Measurements from ENCODE around the gene NRG4.
"Not testable (repeated sequence)": the region's sequence is repeated elsewhere in the genome, so short reads cannot be mapped to it uniquely, and the experiment has no call there.

NRG4 gene

GRCh38 chr15:76057332-76058000, 45.2 kb upstream of the NRG4 start:
- FAIRE-seq (peak; percentile 75), DNase-seq (ENCODE audit: insufficient read length, low spot score) (no peak)
- TF ChIP-seq, protein P1, sequence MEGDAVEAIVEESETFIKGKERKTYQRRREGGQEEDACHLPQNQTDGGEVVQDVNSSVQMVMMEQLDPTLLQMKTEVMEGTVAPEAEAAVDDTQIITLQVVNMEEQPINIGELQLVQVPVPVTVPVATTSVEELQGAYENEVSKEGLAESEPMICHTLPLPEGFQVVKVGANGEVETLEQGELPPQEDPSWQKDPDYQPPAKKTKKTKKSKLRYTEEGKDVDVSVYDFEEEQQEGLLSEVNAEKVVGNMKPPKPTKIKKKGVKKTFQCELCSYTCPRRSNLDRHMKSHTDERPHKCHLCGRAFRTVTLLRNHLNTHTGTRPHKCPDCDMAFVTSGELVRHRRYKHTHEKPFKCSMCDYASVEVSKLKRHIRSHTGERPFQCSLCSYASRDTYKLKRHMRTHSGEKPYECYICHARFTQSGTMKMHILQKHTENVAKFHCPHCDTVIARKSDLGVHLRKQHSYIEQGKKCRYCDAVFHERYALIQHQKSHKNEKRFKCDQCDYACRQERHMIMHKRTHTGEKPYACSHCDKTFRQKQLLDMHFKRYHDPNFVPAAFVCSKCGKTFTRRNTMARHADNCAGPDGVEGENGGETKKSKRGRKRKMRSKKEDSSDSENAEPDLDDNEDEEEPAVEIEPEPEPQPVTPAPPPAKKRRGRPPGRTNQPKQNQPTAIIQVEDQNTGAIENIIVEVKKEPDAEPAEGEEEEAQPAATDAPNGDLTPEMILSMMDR (IDR thresholded peaks at IDR 0.05; ENCODE audit: insufficient read depth, missing control alignments), result peak; percentile 63

- TF ChIP-seq, protein P1 (IDR thresholded peaks at IDR 0.05; ENCODE audit: insufficient read depth, missing control alignments), result no peak
- FAIRE-seq, result no peak
These were observed 44.7 kb upstream of the NRG4 start for GRCh38 chr15:76056931-76057330.

GRCh38 chr15:76054201-76054600, 42.0 kb upstream of the NRG4 start:
- not testable (repeated sequence) for DNase-seq (ENCODE audit: insufficient read length, low spot score); FAIRE-seq

More at GRCh38 chr15:76056931-76057330, 44.7 kb upstream of the NRG4 start:
- DNase-seq (ENCODE audit: insufficient read length, low spot score), result no peak

DNA sequence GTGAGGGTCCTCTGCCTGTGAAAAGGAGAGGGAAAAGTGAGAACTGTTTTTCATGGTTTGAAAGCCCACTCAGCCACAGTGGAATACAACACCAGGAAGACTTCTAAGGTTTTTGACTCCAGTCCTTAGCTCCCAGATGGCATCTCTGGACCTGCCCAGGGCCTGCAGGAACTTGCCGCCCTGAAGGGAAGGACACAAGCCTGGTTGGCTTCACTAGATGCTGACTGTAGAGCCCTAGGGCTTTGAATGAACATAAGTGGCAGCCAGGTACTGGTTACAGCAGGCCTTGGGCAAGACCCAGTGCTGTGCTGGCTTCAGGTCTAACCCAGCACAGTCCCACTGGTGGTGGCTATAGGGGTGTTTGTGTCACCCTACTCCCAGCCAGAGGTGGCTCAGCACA, 26.3 kb upstream of the NRG4 start:
- no peak for DNase-seq (ENCODE audit: insufficient read length, low spot score)
- FAIRE-seq, result no peak
- TF ChIP-seq, protein P1 (IDR thresholded peaks at IDR 0.05; ENCODE audit: insufficient read depth, missing control alignments), result no peak

DNA sequence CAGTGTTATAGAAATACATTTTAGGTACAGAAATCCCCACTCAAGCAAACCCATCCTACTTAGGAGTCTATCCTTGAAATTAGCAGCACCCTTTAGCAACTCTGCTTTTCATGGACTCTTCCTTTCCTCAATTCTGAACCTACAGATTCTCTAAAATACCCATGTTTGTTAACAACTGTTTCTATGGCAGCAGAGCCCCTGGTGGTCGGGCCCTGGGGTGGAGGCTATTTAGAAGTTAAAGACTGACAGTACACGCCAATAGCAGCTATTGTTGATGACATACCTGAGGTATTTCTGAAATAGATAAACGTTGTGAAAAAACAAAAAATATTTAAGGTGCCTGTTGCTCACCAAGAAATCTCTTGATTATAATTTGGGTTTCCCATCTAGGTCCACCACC, 23.4 kb upstream of the NRG4 start:
- TF ChIP-seq, protein P1 (IDR thresholded peaks at IDR 0.05; ENCODE audit: insufficient read depth, missing control alignments), result no peak
- DNase-seq (ENCODE audit: insufficient read length, low spot score), result no peak
- no peak for FAIRE-seq

- TF ChIP-seq, protein P1 (IDR thresholded peaks at IDR 0.05; ENCODE audit: insufficient read depth, missing control alignments), result no peak
- DNase-seq (ENCODE audit: insufficient read length, low spot score) (no peak), FAIRE-seq (no peak)
These were observed 21.9 kb upstream of the NRG4 start for GRCh38 chr15:76034111-76034510.

GRCh38 chr15:76033438-76033837, 21.2 kb upstream of the NRG4 start:
- TF ChIP-seq, protein P1 (IDR thresholded peaks at IDR 0.05; ENCODE audit: insufficient read depth, missing control alignments), result no peak
- no peak for DNase-seq (ENCODE audit: insufficient read length, low spot score)
- no peak for FAIRE-seq
